ENCODE measurements around the gene LDHB. TPM values are rescaled to one million over a fixed set of nuclear protein-coding genes. Genes with fewer than 3 reads are reported as not detected.

LDHB gene
- total and polyA plus RNA-seq, 10 of the 15 experiments (the other 5 are each of a cell fraction or from before 2014, with no cell fraction given) = 800 to 3,692 (median 1,366) TPM

- no peaks in the 10 kb centered on the region for H3K79me2 ChIP-seq (ENCODE audit: control insufficient read depth, insufficient read depth, low read length)
- ChIA-PET RAD21 (ENCODE audit: unreplicated experiment) (no interaction called here), CTCF (no interaction called here), SMC1A (ENCODE audit: uncharacterized antibody, unreplicated experiment) (interaction anchor here (0.6 kb wide), 1 partner anchor 35 kb away, joined by 3 read pairs; no protein-coding TSS in a partner anchor), POLR2A (no interaction called here)
- no peak overlapping the region for H3K27ac ChIP-seq (ENCODE audit: control insufficient read depth, insufficient read depth)
- intact Hi-C loops (cut with micrococcal nuclease; ENCODE audit: unreplicated experiment) = no loop called here
- no peaks in the 10 kb centered on the region for H3K36me3 ChIP-seq (ENCODE audit: control insufficient read depth in 2 of 2, insufficient read depth in 2 of 2, low read length in 1 of 2)
- no peak overlapping the region for H3K4me3 ChIP-seq
- BruUV-seq (replicated peaks) = no TSS peak
- H4K20me1 ChIP-seq (ENCODE audit: control insufficient read depth, insufficient read depth) = no peaks in the 10 kb centered on the region
- H3K9ac ChIP-seq (ENCODE audit: control insufficient read depth, insufficient read depth, low read length) = no peak overlapping the region
- no peaks in the 10 kb centered on the region for H3K27me3 ChIP-seq (replicated peaks in 1 of 2; ENCODE audit: control insufficient read depth in 2 of 2, insufficient read depth in 2 of 2, low read length in 1 of 2)
- H2AFZ ChIP-seq (ENCODE audit: control insufficient read depth, low read depth, low read length) = no peak overlapping the region
- no peaks in the 10 kb centered on the region for H3K9me3 ChIP-seq (replicated peaks; ENCODE audit: control insufficient read depth, insufficient read depth, low read length)
- H3K4me2 ChIP-seq (ENCODE audit: control insufficient read depth, insufficient read depth) = no peak overlapping the region
- H3K4me1 ChIP-seq (ENCODE audit: control insufficient read depth, insufficient read depth, low read length) = 0 out of 2 replicates have a peak, but pooled peaks cover 3% of the 10 kb centered on the region
- 57% methylated on average over 5 of the region's 5 CpGs for WGBS (ENCODE audit: insufficient coverage, insufficient replicate concordance, low lambda C conversion rate, missing lambda C conversion rate)
- TF ChIP-seq PAX8 (IDR thresholded peaks at IDR 0.05) (no peak), ZBED1 (IDR thresholded peaks at IDR 0.05; ENCODE audit: borderline replicate concordance) (no peak), ETV6 (conservative IDR thresholded peaks at IDR 0.05 in 1 of 2, IDR thresholded peaks at IDR 0.05 in 1 of 2; ENCODE audit: borderline replicate concordance in 1 of 2, low read depth in 1 of 2) (no peak), CBX3 (IDR thresholded peaks at IDR 0.05; ENCODE audit: borderline replicate concordance, low read depth) (no peak), PBX3 (IDR thresholded peaks at IDR 0.05; ENCODE audit: insufficient replicate concordance, low read depth, low read length) (no peak), HDGF (IDR thresholded peaks at IDR 0.05) (no peak), PRDM15 (CRISPR knock-in tag; IDR thresholded peaks at IDR 0.05) (no peak), RAD51 (IDR thresholded peaks at IDR 0.05) (no peak)
- in situ Hi-C loops (cut with MboI) = no loop called here
- FAIRE-seq (no peak), ATAC-seq (no peak), DNase-seq (ENCODE audit: low read depth, low spot score) (no peak)
Measured at GRCh38 chr12:21600196-21600595, 57.4 kb downstream of the LDHB start.
